ENCODE measurements around the gene FAM167B.

DNA sequence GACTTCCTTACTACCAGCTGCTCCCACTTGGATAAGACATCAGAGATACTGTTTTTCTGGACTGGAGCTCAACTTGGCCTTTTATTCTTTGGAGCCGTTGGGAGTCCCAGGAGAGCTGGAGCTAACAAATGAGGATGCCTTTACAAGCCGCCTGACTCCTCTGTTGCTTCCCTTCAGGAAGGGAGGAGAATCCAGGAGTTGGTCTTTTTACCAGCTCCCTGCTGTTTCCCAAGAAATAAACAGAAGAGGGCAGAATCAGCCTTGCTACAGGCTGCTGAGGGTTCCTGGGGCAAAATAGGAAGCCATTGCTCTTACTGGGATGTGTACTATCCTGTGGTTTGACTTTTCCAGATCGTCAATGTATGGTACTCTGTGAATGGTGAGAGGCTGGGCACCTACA, 23.3 kb upstream of the FAM167B start:
- TF ChIP-seq FOXA1 (IDR thresholded peaks at IDR 0.05) (no peak), FOXM1 (IDR thresholded peaks at IDR 0.05; ENCODE audit: borderline replicate concordance) (no peak), SUZ12 (IDR thresholded peaks at IDR 0.05) (no peak), ZNF384 (IDR thresholded peaks at IDR 0.05) (no peak), BHLHE40 (IDR thresholded peaks at IDR 0.05; ENCODE audit: borderline replicate concordance) (no peak), ARNT (IDR thresholded peaks at IDR 0.05) (no peak), SP1 (IDR thresholded peaks at IDR 0.05) (no peak)
